ENCODE data around the gene TLR6. TPM values are rescaled to one million over a fixed set of nuclear protein-coding genes. Genes with fewer than 3 reads are reported as not detected.
"Not testable (repeated sequence)": the region's sequence is repeated elsewhere in the genome, so short reads cannot be mapped to it uniquely, and the experiment has no call there.

TLR6 gene
- total RNA-seq, 2 donors from 2014 or later, result 0.13 to 0.53 TPM

- Mint-ChIP-seq H3K4me1 (no peaks in the 10 kb centered on the region), H3K9me3 (no peaks in the 10 kb centered on the region), H3K4me3 (no peak overlapping the region), H3K36me3 (ENCODE audit: low read depth) (no peaks in the 10 kb centered on the region), H3K27ac (no peak overlapping the region), H3K27me3 (ENCODE audit: insufficient read depth) (peaks cover 4% of the 10 kb centered on the region)
- Histone ChIP-seq H3K27me3 (ENCODE audit: control insufficient read depth, insufficient read depth, low read length, poor library complexity, severe bottlenecking) (no peaks in the 10 kb centered on the region), H3K27ac (ENCODE audit: low read depth, low read length) (no peak overlapping the region), H3K9me3 (ENCODE audit: control insufficient read depth, low read length) (no peaks in the 10 kb centered on the region), H3K36me3 (ENCODE audit: control insufficient read depth, insufficient read depth, low read length) (no peaks in the 10 kb centered on the region), H3K4me1 (ENCODE audit: control insufficient read depth, insufficient read depth, low read length) (no peaks in the 10 kb centered on the region), H3K9ac (ENCODE audit: extremely low read depth, low read length, poor library complexity, severe bottlenecking) (no peak overlapping the region), H3K4me3 (ENCODE audit: low read length) (no peak overlapping the region)
- WGBS, 2 experiments (ENCODE audit: insufficient coverage in 1 of 2, insufficient read length in 1 of 2), result 85 to 97% methylated on average over 3 of the region's 3 CpGs
- no peak for DNase-seq
- no peak for TF ChIP-seq CTCF (conservative IDR thresholded peaks at IDR 0.05)
Measured at GRCh38 chr4:38815885-38816782, 40.5 kb downstream of the TLR6 start.

DNA sequence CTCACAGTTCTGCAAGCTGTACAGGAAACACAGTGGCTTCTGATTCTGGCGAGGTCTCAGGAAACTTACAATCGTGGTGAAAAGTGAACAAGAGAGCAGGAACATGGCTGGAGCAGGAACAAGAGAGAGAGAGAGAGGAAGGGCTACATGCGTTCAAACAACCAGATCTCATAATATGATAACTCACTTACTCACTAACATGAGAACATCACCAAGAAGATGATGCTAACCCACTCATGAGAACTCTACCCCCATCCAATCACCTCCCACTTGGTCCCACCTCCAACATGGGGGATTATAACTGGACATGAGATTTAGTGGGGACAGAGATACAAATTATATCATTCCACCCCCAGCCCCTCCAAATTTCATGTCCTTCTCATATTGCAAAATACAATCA is 42.2 kb downstream of the TLR6 start:
- WGBS, 2 experiments (ENCODE audit: insufficient coverage in 1 of 2, insufficient read length in 1 of 2), result 87% methylated on average over 3 of the region's 3 CpGs; no CpG with 5 or more reads in 1 of the 2 experiments
- Histone ChIP-seq H3K4me3 (ENCODE audit: low read length) (no peak overlapping the region), H3K27me3 (ENCODE audit: control insufficient read depth, insufficient read depth, low read length, poor library complexity, severe bottlenecking) (no peaks in the 10 kb centered on the region), H3K9me3 (ENCODE audit: control insufficient read depth, low read length) (no peaks in the 10 kb centered on the region), H3K27ac (ENCODE audit: low read depth, low read length) (no peak overlapping the region), H3K9ac (ENCODE audit: extremely low read depth, low read length, poor library complexity, severe bottlenecking) (no peak overlapping the region), H3K4me1 (ENCODE audit: control insufficient read depth, insufficient read depth, low read length) (no peaks in the 10 kb centered on the region), H3K36me3 (ENCODE audit: control insufficient read depth, insufficient read depth, low read length) (no peaks in the 10 kb centered on the region)
- no peaks in the 10 kb centered on the region for H3K36me3 Mint-ChIP-seq (ENCODE audit: low read depth)
- no peaks in the 10 kb centered on the region for H3K9me3 Mint-ChIP-seq
- H3K27ac Mint-ChIP-seq, result no peak overlapping the region
- TF ChIP-seq CTCF (conservative IDR thresholded peaks at IDR 0.05), result no peak
- H3K4me1 Mint-ChIP-seq, result no peaks in the 10 kb centered on the region
- H3K27me3 Mint-ChIP-seq (ENCODE audit: insufficient read depth), result no peaks in the 10 kb centered on the region
- no peak overlapping the region for H3K4me3 Mint-ChIP-seq
- DNase-seq, result no peak

DNA sequence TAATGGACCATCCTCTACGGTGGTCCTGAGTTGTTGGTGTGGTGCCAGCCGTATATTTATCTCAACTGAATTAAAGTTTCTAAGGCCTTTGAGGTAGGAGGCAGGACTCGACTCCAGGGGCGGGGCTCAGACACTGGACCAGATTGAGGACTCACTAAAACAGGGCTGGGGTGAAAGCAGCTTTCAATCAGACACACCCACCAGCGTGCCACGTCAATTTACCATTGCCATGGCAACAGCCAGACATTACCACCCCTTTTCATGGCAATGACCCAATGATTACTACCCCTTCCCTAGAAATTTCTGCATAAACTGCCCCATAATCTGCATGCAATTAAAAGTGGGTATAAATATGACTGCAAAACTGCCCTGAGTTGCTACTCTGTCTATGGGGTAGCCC is 45.3 kb downstream of the TLR6 start:
- H3K27me3 ChIP-seq (ENCODE audit: control insufficient read depth, insufficient read depth, low read length, poor library complexity, severe bottlenecking), result no peaks in the 10 kb centered on the region
- no peaks in the 10 kb centered on the region for H3K36me3 Mint-ChIP-seq (ENCODE audit: low read depth)
- TF ChIP-seq CTCF (conservative IDR thresholded peaks at IDR 0.05), result no peak
- DNase-seq, result no peak
- H3K36me3 ChIP-seq (ENCODE audit: control insufficient read depth, insufficient read depth, low read length), result no peaks in the 10 kb centered on the region
- no peaks in the 10 kb centered on the region for H3K9me3 ChIP-seq (ENCODE audit: control insufficient read depth, low read length)
- H3K9me3 Mint-ChIP-seq, result peaks cover 9% of the 10 kb centered on the region
- H3K4me1 ChIP-seq (ENCODE audit: control insufficient read depth, insufficient read depth, low read length), result no peaks in the 10 kb centered on the region
- H3K4me1 Mint-ChIP-seq, result no peaks in the 10 kb centered on the region
- no peak overlapping the region for H3K4me3 ChIP-seq (ENCODE audit: low read length)
- H3K27ac Mint-ChIP-seq, result no peak overlapping the region
- H3K4me3 Mint-ChIP-seq, result no peak overlapping the region
- 91 to 100% methylated on average over 3 to 6 of the region's 6 CpGs for WGBS, 2 experiments (ENCODE audit: insufficient coverage in 1 of 2, insufficient read length in 1 of 2)
- H3K27ac ChIP-seq (ENCODE audit: low read depth, low read length), result no peak overlapping the region
- H3K27me3 Mint-ChIP-seq (ENCODE audit: insufficient read depth), result no peaks in the 10 kb centered on the region
- H3K9ac ChIP-seq (ENCODE audit: extremely low read depth, low read length, poor library complexity, severe bottlenecking), result no peak overlapping the region

DNA sequence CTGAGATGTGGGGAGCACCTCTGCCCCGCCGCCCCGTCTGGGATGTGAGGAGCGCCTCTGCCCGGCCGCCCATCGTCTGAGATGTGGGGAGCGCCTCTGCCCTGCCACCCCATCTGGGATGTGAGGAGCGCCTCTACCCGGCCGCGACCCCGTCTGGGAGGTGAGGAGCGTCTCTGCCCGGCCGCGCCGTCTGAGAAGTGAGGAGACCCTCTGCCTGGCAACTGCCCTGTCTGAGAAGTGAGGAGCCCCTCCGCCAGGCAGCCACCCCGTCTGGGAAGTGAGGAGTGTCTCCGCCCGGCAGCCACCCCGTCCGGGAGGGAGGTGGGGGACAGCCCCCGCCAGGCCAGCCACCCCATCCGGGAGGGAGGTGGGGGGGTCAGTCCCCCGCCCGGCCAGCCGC is 49.2 kb downstream of the TLR6 start:
- not testable (repeated sequence) for H3K27me3 ChIP-seq (ENCODE audit: control insufficient read depth, insufficient read depth, low read length, poor library complexity, severe bottlenecking); H3K27ac Mint-ChIP-seq; H3K9ac ChIP-seq (ENCODE audit: extremely low read depth, low read length, poor library complexity, severe bottlenecking); H3K36me3 Mint-ChIP-seq (ENCODE audit: low read depth); H3K4me3 Mint-ChIP-seq; H3K4me1 ChIP-seq (ENCODE audit: control insufficient read depth, insufficient read depth, low read length); H3K27ac ChIP-seq (ENCODE audit: low read depth, low read length); H3K4me1 Mint-ChIP-seq; H3K36me3 ChIP-seq (ENCODE audit: control insufficient read depth, insufficient read depth, low read length); DNase-seq; H3K9me3 ChIP-seq (ENCODE audit: control insufficient read depth, low read length); H3K4me3 ChIP-seq (ENCODE audit: low read length); H3K27me3 Mint-ChIP-seq (ENCODE audit: insufficient read depth)
- WGBS, 2 experiments (ENCODE audit: insufficient coverage in 1 of 2, insufficient read length in 1 of 2), result 93 to 96% methylated on average over 12 to 29 of the region's 29 CpGs
- H3K9me3 Mint-ChIP-seq, result peaks cover 23% of the 10 kb centered on the region

GRCh38 chr4:38806251-38806650 is 50.4 kb downstream of the TLR6 start:
- not testable (repeated sequence) for H3K27ac Mint-ChIP-seq; DNase-seq; H3K27ac ChIP-seq (ENCODE audit: low read depth, low read length); H3K36me3 Mint-ChIP-seq (ENCODE audit: low read depth); H3K9ac ChIP-seq (ENCODE audit: extremely low read depth, low read length, poor library complexity, severe bottlenecking); H3K4me1 ChIP-seq (ENCODE audit: control insufficient read depth, insufficient read depth, low read length); H3K4me3 ChIP-seq (ENCODE audit: low read length); H3K27me3 ChIP-seq (ENCODE audit: control insufficient read depth, insufficient read depth, low read length, poor library complexity, severe bottlenecking); H3K4me3 Mint-ChIP-seq; H3K27me3 Mint-ChIP-seq (ENCODE audit: insufficient read depth); H3K9me3 ChIP-seq (ENCODE audit: control insufficient read depth, low read length); H3K36me3 ChIP-seq (ENCODE audit: control insufficient read depth, insufficient read depth, low read length); H3K4me1 Mint-ChIP-seq
- H3K9me3 Mint-ChIP-seq, result peaks cover 30% of the 10 kb centered on the region
- WGBS, 2 experiments (ENCODE audit: insufficient coverage in 1 of 2, insufficient read length in 1 of 2), result 89 to 92% methylated on average over 6 to 9 of the region's 9 CpGs
